T-helper 22 cell (primary cell): Measurements from ENCODE around the gene CALR.

Source experiments
- DNase-seq: peaks from one replicate; pipeline ENCODE4 v3.0.0-alpha.2; 2020; ENCODE audit warnings: low read depth

The CALR gene

GRCh38 chr19:12979974-12980373, 41.6 kb downstream of the CALR start:
- DNase-seq: no peak

- DNase-seq: no peak
Measured at GRCh38 chr19:12982648-12983047, 44.2 kb downstream of the CALR start.

GRCh38 chr19:12983091-12983490, 44.7 kb downstream of the CALR start:
- DNase-seq: no peak

- peak; percentile 56 for DNase-seq
Measured at GRCh38 chr19:12983542-12984142, 45.2 kb downstream of the CALR start.

- no peak for DNase-seq
Measured at GRCh38 chr19:12984143-12984627, 45.8 kb downstream of the CALR start.

- DNase-seq: no peak
Measured at GRCh38 chr19:12984683-12985048, 46.3 kb downstream of the CALR start.

GRCh38 chr19:12985049-12985776, 46.8 kb downstream of the CALR start:
- no peak for DNase-seq

- no peak for DNase-seq
Measured at GRCh38 chr19:12986726-12987125, 48.3 kb downstream of the CALR start.

GRCh38 chr19:12987190-12987589, 48.8 kb downstream of the CALR start:
- no peak for DNase-seq

- DNase-seq: no peak
Measured at GRCh38 chr19:12987781-12988180, 49.4 kb downstream of the CALR start.

GRCh38 chr19:12990431-12990830, 52.0 kb downstream of the CALR start:
- no peak for DNase-seq

GRCh38 chr19:12990853-12991252, 52.4 kb downstream of the CALR start:
- DNase-seq: no peak

GRCh38 chr19:12991296-12991695, 52.9 kb downstream of the CALR start:
- no peak for DNase-seq

GRCh38 chr19:12992729-12993128, 54.3 kb downstream of the CALR start:
- no peak for DNase-seq

GRCh38 chr19:12993562-12993961, 55.2 kb downstream of the CALR start:
- no peak for DNase-seq
